8988T (cell line): ENCODE data around the gene FSD2.
"Not testable (repeated sequence)": the region's sequence is repeated elsewhere in the genome, so short reads cannot be mapped to it uniquely, and the experiment has no call there.

ENCODE experiments used
- DNase-seq: peaks from one replicate; pipeline ENCODE4 v3.0.0; 2011

FSD2 gene

DNA sequence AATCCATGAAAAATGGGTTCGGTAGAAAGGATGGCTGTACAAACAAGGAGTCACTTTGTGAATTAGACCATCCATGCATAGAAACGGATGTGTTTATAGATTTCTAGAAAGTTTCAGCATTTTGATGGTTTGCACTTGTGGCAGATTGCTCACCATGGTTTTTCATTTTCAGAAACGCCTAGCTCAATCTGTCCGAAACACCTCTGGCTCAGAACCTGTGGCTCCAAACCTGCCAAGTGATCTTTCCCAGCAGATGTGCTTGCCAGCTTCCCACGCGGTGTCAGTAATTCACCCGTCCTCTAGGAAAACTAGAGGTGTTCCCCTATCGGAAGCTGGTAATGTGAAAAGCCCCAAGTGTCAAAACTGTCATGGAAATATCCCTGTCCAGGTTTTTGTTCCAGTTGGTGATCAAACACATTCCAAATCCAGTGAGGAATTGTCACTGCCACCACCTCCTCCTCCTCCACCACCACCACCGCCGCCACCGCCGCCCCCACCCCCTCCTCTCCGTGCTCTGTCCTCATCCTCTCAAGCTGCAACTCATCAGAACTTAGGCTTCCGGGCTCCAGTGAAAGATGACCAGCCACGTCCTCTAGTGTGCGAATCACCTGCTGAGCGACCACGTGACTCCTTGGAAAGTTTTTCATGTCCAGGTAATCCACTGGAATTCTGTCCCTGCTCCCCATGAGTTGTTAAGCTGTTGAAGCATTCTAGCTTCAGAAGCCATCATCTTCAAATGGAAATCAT lies 24.7 kb upstream of the FSD2 start:
- DNase-seq, result no peak

DNA sequence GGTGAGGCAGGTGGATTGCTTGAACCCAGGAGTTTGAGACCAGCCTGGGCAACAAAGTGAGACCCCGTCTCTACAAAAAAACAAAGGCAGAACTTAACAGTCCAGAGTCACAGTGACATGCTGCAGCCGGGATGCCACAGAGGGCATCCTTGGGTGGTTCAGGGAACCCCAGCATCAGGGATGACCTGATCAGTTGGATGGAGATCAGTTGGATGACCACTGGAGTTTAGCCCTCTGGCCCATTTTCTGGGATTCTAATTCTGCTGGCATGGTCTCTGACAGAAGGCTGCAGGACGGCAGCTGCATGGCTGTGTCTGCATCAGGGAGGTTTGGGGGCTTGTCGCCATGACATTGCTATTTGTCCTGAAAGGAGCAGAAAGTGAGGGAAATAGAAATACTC lies 23.4 kb upstream of the FSD2 start:
- DNase-seq, result no peak

DNA sequence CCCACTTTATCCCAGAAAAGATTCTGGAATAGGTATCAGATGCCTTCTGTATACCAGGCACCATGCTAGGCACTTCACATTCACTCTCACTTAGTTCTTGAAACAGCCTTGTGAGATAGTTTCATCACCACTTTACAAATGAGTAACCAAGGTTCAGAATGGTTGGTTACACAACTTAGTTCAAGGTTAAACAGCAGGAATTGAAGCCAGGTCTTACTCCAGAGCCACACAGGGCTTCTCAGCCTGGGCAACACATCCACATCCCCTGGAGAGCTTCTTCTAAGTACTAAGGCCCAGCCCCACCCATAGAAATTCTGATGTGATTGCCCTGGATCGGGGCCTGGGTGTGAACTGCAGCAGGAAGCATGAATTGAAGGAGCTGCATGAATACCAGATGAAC lies 22.2 kb upstream of the FSD2 start:
- no peak for DNase-seq

DNA sequence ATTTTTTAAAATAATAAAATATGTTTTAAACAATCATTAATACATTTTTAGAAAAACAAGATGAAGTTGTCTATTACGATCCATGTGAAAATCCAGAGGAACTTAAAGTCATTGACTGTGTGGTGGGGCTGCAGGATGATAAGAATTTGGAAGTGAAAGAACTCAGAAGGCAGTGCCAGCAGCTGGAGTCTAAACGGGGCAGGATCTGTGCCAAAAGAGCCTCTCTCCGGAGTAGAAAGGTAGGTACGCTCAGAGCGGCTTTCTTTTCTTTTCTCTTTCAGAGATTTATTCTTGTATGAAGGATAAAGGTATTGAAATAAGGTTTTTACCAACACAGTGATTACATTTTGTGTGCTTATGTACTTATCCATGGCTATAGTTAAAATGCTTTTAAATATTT lies 17.2 kb upstream of the FSD2 start:
- DNase-seq, result no peak

DNA sequence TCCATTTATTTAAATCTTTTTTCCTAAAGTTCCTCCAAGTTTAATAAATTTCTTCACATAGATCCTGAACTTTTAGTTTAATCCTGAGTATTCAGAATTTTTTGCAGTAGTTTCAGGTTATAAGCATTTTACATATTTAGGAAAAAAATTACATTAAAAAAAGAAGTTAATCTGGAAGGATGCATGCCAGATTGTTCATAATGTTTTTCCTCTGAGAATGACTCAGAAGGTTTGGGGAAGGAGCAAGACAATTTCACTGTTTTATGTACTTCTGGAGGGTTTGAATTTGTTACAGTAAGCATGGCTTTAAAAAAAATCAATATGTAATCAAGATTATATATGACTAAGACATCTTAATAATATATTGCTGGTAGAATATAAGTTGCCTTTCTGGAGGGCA lies 16.0 kb upstream of the FSD2 start:
- not testable (repeated sequence) for DNase-seq

DNA sequence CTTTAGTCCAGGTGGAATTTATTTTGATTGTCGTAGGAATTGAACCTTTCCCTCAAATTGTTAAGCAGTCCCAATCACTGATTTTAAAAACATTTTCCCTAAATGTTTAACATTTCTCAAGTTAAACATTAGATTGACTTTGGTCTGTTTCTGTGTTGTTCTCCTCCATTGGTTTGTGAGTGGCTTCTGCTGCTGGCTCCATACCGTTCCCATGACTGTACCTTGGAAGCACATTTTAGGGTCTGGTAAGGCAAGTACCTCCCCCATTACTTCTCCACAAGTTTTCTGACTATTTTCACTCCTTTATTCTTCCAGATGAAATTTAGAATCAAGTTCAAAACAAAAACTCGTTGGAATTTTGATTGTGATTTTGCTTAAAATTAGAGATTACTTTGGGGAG lies 15.5 kb upstream of the FSD2 start:
- not testable (repeated sequence) for DNase-seq

DNA sequence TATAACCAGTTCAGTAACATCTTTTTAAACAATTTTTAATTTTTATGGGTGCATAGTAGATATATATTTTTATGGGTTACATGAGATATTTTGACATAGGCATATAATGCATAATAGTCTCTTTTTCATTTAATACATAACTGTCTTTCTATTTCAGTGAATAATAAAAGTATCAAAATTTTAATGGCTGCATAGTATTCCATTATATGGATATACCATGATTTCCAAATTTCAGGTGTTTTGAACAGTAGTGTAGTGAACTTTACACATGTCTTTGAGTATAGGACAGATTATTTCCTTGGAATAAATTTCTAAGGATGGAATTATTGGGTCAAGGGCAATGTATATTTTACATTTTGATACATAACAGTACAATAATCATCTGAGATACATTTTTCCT lies 14.3 kb upstream of the FSD2 start:
- DNase-seq, result no peak

DNA sequence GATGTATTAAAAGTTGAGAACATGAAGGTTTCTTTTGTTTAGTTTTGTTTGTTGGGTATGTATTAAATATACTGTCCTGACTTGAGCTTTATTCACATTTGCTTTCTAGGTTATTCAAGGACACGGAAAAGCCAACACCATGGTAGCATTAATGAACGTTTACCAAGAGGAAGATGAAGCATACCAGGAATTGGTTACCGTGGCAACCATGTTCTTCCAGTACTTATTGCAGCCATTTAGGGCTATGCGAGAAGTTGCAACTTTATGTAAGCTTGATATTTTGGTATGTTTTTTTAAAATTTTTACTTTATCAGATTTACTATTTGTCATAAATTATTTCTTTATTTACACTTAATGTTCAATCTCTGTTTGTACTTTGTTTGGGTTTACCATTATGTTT lies 7.1 kb upstream of the FSD2 start:
- no peak for DNase-seq

DNA sequence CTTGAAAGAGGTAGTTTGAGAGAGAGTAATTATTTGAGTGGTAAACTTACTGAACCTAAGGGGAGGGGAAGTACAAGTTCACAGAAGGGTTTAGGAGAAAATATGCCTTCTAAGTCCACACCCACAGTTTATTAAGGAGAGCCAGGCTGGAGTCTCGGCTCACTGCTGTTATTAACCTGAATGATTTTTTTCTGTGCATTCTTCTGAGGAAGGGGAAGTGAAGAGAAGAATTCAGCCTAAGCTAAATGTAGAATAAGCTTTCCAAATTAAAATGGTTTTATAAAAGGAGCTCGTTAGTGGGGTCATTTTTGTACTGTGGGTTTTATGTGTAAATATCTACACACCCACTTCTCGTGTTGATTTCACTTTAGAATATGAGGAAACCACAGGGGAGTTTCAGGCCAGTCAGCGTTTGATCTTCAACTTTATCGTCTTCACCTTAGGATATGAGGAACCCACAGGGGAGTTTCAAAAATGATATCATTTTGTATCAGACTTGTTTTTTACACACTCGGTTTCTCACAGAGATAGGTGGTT lies 5.1 kb upstream of the FSD2 start:
- no peak for DNase-seq

DNA sequence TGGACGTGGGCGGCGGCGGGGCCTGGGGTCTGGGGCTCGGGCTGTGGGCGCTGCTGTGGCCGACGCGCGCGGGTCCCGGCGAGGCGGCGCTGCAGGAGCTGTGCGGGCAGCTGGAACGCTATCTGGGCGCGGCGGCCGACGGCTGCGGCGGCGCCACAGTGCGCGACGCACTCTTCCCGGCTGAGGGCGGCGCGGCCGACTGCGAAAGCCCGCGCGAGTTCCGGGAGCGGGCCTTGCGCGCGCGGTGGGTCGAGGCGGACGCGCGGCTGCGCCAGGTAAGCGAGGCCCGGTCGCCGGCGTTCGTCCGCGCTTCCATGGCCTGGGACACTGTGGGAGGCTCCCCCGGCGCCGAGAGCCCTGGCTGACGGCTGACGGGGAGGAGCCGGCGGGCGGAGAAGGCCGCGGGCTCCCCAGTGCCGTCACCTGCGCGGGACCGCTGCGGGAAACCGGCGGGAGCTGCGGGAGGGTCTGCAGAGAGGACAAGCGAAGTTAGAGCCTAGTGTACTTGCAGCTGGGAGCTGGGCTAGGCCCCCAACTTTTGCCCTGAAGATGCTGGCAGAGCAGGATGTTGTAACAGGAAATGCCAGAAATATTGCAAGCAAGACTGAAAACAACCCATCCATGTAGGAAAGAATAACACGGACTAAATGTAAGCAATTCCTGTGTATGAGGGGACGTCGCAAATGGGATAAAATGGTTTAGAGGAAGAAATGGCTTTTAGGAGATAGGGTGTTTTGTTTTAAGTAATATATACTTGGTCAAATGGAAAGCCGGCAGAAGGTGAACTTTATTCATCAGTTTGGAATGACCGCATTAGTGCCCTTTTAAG lies 4.4 kb upstream of the FSD2 start:
- DNase-seq, result no peak

DNA sequence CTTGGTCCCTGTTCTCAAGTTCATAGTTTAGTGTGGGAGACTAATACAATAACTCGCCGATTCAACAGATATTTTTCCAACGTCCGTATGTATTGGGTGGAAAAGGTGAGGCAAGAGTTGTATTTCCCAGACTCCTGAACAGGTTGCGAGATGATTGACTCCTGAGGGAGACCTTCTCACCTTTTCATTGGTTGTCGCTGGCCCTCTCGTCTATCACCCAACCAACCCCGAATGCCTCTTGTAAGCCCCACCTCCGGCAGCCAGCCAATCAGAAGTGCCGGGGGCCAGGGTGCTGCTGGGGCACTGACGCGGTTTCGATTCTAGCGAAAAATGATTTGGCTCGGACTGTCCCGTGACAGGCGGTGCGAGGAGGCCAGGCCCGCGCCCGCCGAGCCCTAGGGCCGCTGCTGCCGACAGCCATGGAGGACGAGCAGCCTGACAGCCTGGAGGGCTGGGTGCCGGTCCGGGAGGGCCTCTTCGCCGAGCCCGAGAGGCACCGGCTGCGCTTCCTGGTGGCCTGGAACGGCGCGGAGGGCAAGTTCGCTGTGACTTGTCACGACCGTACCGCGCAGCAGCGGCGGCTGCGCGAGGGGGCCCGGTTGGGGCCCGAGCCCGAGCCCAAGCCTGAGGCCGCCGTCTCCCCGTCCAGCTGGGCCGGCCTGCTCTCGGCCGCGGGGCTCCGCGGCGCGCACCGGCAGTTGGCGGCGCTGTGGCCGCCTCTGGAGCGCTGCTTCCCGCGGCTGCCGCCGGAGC lies 3.6 kb upstream of the FSD2 start, which contains the start of gene WHAMM:
Gene WHAMM, plus strand, starts transcription at position 321 of the 753 bp plus-strand sequence. Its CDS starts 99 bp downstream, at position 420.
- peak; percentile 50 for DNase-seq

DNA sequence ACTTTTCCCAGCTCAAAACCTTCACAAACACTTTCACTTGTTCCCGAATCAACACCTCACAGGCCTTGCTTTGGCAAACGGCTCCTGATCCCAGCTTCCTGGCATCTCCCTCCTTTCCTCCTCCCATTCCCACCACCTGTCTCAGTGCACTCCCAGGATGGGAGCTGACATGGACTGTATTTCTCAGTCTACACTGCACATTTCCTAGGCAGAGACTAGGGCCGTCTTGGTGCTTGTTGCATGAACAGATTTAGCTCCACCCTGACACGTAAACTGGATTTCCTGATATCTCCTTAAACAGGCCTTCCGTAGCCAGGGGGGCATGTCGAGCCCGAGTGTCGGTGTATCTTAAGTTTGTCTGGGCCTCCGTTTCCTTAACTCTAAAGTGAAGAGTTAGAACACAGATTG lies 2.8 kb upstream of the FSD2 start:
- DNase-seq, result no peak

DNA sequence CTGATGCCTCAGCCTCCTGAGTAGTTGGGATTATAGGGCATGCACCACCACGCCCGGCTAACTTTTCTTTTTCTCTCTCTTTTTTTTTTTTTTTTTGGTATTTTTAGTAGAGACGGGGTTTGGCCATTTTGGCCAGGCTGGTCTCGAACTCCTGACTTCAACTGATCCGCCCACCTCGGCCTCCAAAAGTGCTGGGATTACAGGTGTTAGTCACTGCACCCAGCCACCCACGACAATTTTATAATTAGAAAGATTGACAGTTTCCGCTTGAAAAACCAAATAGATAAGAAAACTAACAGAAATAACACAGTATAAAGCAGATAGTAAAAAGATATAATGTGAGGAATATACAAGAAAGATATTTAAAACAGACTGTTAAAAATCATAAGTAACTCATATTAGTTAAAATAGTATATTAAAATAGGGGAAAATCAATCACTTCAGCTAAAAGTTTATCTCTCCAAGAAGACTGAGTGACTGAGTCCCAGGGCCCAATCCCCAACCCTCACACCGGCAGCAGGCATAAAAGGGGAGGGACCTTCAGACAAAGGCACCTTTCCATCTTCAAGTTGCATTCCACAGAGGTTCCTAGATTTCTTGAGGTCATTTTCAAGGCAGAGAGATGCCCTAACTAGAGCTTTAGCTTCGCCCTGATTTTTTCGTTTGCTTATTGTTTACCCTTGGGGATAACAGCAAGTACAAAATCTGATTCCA lies 2.2 kb upstream of the FSD2 start:
- no peak for DNase-seq

DNA sequence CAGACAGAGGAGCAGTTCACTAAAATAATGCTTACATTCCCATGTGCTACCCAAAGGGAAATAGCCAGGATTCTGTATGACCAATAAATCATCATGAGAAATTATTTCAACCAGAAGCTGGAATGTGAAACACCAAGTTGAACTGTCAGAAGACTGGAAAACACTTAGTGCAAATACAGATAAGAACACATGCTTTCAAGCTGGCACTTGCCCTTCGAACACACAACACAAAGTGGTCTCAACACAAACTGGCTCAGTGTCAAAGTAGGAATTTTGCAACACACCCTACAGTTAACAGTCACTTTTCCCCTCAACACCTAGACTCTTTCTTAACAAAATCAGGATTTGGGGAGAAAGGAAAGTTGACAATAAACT lies 1.3 kb downstream of the FSD2 start:
- no peak for DNase-seq

DNA sequence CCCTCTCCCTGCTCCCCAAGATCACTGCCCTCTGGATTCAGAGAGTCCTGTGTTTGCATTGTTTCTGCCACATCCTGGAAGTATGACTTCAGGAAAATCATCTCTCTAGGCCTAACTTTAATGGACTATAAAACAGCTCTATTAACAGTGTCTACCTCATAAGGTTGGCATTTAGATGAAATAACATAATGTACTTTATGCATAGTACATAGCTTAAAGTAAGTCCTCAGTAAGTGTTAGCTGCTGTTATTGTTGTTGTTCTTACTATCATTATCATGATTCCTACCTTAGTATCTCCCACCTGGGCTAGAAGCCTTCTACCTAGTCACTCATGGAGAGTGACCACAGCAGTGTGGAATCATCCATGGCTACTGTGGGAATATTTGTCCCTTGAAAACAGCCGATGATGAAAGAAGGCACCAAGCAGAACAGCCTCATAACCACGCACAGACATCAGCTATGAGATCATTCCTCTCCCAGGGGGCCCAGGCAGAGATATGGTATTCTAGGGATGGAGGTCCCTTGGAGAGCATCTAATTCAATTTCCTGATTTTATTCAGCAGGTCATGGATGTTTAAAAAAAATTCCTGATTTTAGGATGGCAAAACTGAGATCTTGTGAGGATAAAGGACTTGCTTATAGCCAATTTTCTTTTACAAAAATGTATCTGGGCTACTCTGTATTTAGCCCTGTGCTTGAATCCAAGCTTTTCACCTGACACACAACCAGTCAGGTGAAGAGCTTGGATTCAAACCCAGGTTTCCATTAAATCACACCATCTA lies 1.9 kb downstream of the FSD2 start:
- no peak for DNase-seq

DNA sequence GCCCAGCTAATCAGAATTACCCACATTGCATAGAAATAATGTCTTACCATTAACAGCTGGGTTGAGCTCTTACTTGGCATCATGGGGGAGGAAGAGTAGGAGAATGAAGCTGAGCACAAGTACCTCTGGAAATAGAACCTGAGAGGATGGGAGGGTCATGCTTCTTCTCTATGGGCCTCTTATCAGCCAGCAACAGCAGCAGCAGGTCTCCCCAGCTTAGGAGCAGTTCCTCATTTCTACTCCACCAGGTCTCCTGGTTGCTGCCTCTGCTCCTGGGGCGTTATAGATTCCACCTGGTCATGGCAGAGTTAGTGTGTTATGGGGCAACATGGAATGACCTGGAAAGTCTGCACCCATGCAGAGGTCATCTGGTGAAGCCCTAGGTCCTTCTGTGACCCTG lies 3.4 kb downstream of the FSD2 start:
- DNase-seq, result no peak

DNA sequence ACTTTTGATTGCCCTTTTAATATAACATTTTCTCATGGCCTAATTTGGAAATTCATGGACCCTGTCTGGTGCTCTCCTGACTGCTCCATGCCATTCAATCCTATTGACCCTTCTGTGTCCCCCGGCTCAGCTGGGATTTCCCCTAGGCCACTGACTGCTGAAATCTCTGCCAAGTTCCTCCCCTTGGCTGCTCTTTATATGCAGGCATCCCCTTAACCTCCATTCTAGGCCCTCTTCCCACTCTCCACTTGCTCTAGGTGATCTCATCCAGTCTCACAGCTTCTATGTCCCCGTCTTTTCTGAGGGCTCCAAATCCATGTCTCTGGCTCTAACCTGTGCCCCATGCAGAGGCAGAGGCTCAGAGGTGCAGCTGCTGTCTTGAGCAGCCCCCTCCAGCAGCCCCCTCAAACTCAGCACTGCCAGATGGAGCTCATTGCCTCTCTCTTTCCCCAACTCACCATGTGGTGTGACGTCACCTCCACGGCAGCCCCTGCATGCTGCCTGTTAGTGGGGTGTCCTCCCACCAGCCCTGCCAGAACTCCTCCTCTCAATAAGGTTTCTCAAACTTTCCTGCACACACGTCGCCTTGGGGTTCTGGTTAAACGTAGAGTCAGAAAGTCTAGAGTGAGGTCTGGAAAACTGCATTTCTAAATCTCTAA lies 6.6 kb downstream of the FSD2 start:
- no peak for DNase-seq

DNA sequence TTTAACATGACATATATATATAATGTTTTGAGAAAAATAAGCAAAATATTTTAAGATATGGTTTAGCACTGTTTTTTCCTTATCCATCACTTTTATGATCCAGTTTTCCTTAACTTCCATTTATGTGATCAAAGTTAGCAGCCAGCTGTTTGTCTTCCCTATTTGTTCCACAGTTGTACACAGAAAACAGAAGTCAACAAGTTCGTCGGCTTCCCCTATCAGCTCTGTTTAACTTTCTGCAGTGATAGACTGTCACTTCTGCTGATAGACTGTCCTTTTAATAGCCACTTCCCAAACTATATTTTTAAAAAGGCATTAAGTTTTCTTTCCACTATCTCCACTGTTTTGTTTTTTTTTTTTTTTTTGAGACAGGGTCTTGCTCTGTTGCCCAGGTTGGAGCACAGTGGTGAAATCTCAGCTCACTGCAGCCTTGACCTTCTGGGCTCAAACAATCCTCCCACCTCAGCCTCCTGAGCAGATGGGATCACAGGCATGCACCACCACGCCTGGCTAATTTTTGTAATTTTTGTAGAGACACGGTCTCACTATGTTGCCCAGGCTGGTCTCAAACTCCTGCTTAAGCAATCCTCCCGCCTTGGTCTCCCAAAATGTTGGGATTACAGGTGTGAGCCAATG lies 7.2 kb downstream of the FSD2 start:
- DNase-seq, result no peak

DNA sequence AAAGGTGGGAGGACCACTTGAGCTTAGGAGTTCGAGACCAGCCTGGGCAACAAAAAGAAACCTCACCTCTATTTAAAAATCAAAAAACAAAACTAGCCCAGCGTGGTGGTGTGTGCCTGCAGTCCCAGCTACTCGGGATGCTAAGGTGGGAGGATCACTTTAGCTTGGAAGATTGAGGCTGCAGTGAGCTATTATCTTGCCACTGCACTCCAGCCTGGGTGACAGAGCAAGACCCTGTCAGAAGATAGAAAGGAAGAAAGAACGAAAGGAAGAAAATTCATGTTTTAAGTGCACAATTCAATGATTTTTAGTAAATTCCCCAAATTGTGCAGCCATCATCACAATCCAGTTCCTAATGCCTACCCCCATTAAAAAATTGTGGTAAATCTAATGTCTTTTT lies 7.8 kb downstream of the FSD2 start:
- DNase-seq, result no peak

DNA sequence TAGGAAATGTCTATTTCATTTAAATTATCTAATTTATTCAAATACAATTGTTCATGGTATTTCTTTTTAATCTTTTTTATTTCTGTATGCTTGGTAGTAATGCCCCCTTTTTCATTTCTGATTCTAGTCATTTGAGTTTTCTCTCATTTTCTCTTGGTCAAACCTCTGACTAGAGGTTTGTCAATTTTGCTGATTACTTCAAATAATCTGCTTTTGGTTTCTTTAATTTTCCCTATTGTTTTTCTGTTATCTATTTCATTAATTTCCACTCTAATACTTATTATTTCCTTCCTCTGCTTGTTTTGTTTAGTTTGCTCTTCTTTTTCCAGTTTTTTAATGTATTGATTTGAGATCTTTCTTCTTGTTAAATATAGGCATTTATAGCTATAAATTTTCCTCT lies 12.1 kb downstream of the FSD2 start:
- no peak for DNase-seq

DNA sequence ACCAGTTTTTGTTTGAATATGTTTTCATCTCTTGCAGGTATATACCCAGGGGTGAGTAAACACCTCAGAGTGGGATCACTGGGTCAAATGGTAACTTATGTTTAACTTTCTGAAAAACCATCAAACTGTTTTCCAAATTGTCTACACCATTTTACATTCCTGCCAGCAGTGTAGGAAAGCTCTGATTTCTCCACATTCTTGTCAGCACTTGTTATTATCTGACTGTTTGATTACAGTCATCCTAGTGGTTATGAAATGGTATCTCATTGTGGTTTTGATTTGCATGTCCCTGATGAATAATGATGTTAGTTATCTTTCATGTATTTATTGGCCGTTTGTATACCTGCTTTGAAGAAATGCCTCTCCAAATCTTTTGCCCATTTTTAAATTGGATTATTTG lies 13.8 kb downstream of the FSD2 start:
- no peak for DNase-seq
